Adipocyte (in vitro differentiated cells): ENCODE measurements around the gene ALCAM.

Source experiments
- DNase-seq: peaks from one replicate; pipeline ENCODE4 v3.0.0-alpha.2; 2015; ENCODE audit warnings: low read depth
- H3K27me3 ChIP-seq: replicated peaks from 2 replicates; pipeline ENCODE4 v1.7.0; 2013; ENCODE audit warnings: mild to moderate bottlenecking, low read length, moderate library complexity; ENCODE audit not compliant: control insufficient read depth, insufficient read depth
- H3K36me3 ChIP-seq: 2 replicates; pipeline ENCODE4 v1.7.0; 2013; ENCODE audit warnings: low read length, mild to moderate bottlenecking, moderate library complexity; ENCODE audit not compliant: control insufficient read depth, insufficient read depth, severe bottlenecking
- H3K4me1 ChIP-seq: 2 replicates; pipeline ENCODE4 v1.7.0; 2013; ENCODE audit warnings: mild to moderate bottlenecking, low read length, moderate library complexity; ENCODE audit not compliant: control insufficient read depth, insufficient read depth
- H3K4me3 ChIP-seq: 2 replicates; pipeline ENCODE4 v1.7.0; 2013; ENCODE audit warnings: mild to moderate bottlenecking, low read length, moderate library complexity
- H3K9ac ChIP-seq: 2 replicates; pipeline ENCODE4 v1.7.0; 2013; ENCODE audit warnings: mild to moderate bottlenecking, low read length, moderate library complexity
- H3K9me3 ChIP-seq: 2 replicates; pipeline ENCODE4 v1.7.0; 2013; ENCODE audit warnings: mild to moderate bottlenecking, low read length, moderate library complexity; ENCODE audit not compliant: control insufficient read depth

ALCAM gene

GRCh38 chr3:105414841-105415240 is 48.1 kb downstream of the ALCAM start:
- no peak overlapping the region for H3K9ac ChIP-seq
- no peak for DNase-seq
- H3K9me3 ChIP-seq: no peaks in the 10 kb centered on the region
- H3K4me1 ChIP-seq: no peaks in the 10 kb centered on the region
- H3K4me3 ChIP-seq: no peak overlapping the region
- no peaks in the 10 kb centered on the region for H3K27me3 ChIP-seq
- no peaks in the 10 kb centered on the region for H3K36me3 ChIP-seq

- Histone ChIP-seq H3K36me3 (no peaks in the 10 kb centered on the region), H3K9ac (no peak overlapping the region), H3K4me3 (no peak overlapping the region), H3K4me1 (no peaks in the 10 kb centered on the region), H3K27me3 (no peaks in the 10 kb centered on the region), H3K9me3 (no peaks in the 10 kb centered on the region)
- DNase-seq: no peak
Measured at GRCh38 chr3:105415951-105416350, 49.2 kb downstream of the ALCAM start.

GRCh38 chr3:105417525-105418289 is 51.0 kb downstream of the ALCAM start:
- no peak for DNase-seq
- H3K9ac ChIP-seq: no peak overlapping the region
- no peaks in the 10 kb centered on the region for H3K9me3 ChIP-seq
- no peaks in the 10 kb centered on the region for H3K4me1 ChIP-seq
- H3K27me3 ChIP-seq: no peaks in the 10 kb centered on the region
- no peak overlapping the region for H3K4me3 ChIP-seq
- no peaks in the 10 kb centered on the region for H3K36me3 ChIP-seq

GRCh38 chr3:105422645-105423044 is 55.9 kb downstream of the ALCAM start:
- no peak overlapping the region for H3K4me3 ChIP-seq
- no peaks in the 10 kb centered on the region for H3K27me3 ChIP-seq
- H3K9me3 ChIP-seq: no peaks in the 10 kb centered on the region
- H3K4me1 ChIP-seq: no peaks in the 10 kb centered on the region
- no peak overlapping the region for H3K9ac ChIP-seq
- DNase-seq: no peak
- no peaks in the 10 kb centered on the region for H3K36me3 ChIP-seq

- Histone ChIP-seq H3K4me1 (no peaks in the 10 kb centered on the region), H3K27me3 (no peaks in the 10 kb centered on the region), H3K36me3 (no peaks in the 10 kb centered on the region), H3K9ac (no peak overlapping the region), H3K4me3 (no peak overlapping the region), H3K9me3 (no peaks in the 10 kb centered on the region)
- DNase-seq: no peak
Measured at GRCh38 chr3:105423397-105423796, 56.7 kb downstream of the ALCAM start.

- no peak for DNase-seq
- H3K9ac ChIP-seq: no peak overlapping the region
- H3K4me3 ChIP-seq: no peak overlapping the region
- H3K9me3 ChIP-seq: no peaks in the 10 kb centered on the region
- H3K27me3 ChIP-seq: no peaks in the 10 kb centered on the region
- H3K36me3 ChIP-seq: no peaks in the 10 kb centered on the region
- H3K4me1 ChIP-seq: peaks cover 4% of the 10 kb centered on the region
Measured at GRCh38 chr3:105424412-105425152, 57.9 kb downstream of the ALCAM start.

- H3K9me3 ChIP-seq: no peaks in the 10 kb centered on the region
- H3K9ac ChIP-seq: no peak overlapping the region
- H3K4me1 ChIP-seq: peaks cover 4% of the 10 kb centered on the region
- no peaks in the 10 kb centered on the region for H3K36me3 ChIP-seq
- no peaks in the 10 kb centered on the region for H3K27me3 ChIP-seq
- H3K4me3 ChIP-seq: no peak overlapping the region
- DNase-seq: no peak
Measured at GRCh38 chr3:105425153-105425502, 58.4 kb downstream of the ALCAM start.

GRCh38 chr3:105427332-105427731 is 60.6 kb downstream of the ALCAM start:
- Histone ChIP-seq H3K4me3 (no peak overlapping the region), H3K4me1 (peaks cover 4% of the 10 kb centered on the region), H3K9me3 (no peaks in the 10 kb centered on the region), H3K9ac (no peak overlapping the region), H3K36me3 (no peaks in the 10 kb centered on the region), H3K27me3 (no peaks in the 10 kb centered on the region)
- no peak for DNase-seq

- Histone ChIP-seq H3K4me1 (peaks cover 4% of the 10 kb centered on the region), H3K27me3 (no peaks in the 10 kb centered on the region), H3K9ac (no peak overlapping the region), H3K36me3 (no peaks in the 10 kb centered on the region), H3K4me3 (no peak overlapping the region), H3K9me3 (no peaks in the 10 kb centered on the region)
- peak; percentile 27 for DNase-seq
Measured at GRCh38 chr3:105429034-105429762, 62.5 kb downstream of the ALCAM start.

- H3K9ac ChIP-seq: no peak overlapping the region
- no peaks in the 10 kb centered on the region for H3K9me3 ChIP-seq
- no peak overlapping the region for H3K4me3 ChIP-seq
- no peaks in the 10 kb centered on the region for H3K36me3 ChIP-seq
- peaks cover 4% of the 10 kb centered on the region for H3K4me1 ChIP-seq
- DNase-seq: no peak
- no peaks in the 10 kb centered on the region for H3K27me3 ChIP-seq
Measured at GRCh38 chr3:105430455-105430854, 63.7 kb downstream of the ALCAM start.

- H3K27me3 ChIP-seq: no peaks in the 10 kb centered on the region
- no peaks in the 10 kb centered on the region for H3K9me3 ChIP-seq
- no peak overlapping the region for H3K4me3 ChIP-seq
- peaks cover 4% of the 10 kb centered on the region for H3K4me1 ChIP-seq
- no peaks in the 10 kb centered on the region for H3K36me3 ChIP-seq
- H3K9ac ChIP-seq: no peak overlapping the region
- DNase-seq: no peak
Measured at GRCh38 chr3:105431200-105431599, 64.5 kb downstream of the ALCAM start.
